Measurements from ENCODE around the gene ATP6V1G3. TPM values are rescaled to one million over a fixed set of nuclear protein-coding genes. Genes with fewer than 3 reads are reported as not detected.

ATP6V1G3 gene
- total and polyA plus RNA-seq, 2 of the 4 experiments (the other 2 are of a cell fraction) = not detected

- WGBS, 2 experiments (ENCODE audit: extremely low coverage in 2 of 2, insufficient read length in 1 of 2) = no CpG with 5 or more reads among the region's 1 CpG
- Histone ChIP-seq H2BK120ac (ENCODE audit: low read depth, low read length) (peak overlapping the region; percentile 99), H3K27ac (ENCODE audit: insufficient read depth, low read length) (peak overlapping the region; percentile 93), H2BK5ac (ENCODE audit: low read depth, low read length, poor library complexity, severe bottlenecking) (peak overlapping the region; percentile 100), H3K56ac (ENCODE audit: extremely low read depth, insufficient read depth, low read length) (peak overlapping the region; percentile 76; the same call in 1 of the 2 replicates), H4K8ac (ENCODE audit: low read depth in 2 of 2, low read length in 2 of 2) (peak overlapping the region; percentile 86 to 90), H2BK15ac (ENCODE audit: low read depth, low read length) (peak overlapping the region; percentile 95; the same call in 2 of the 3 replicates), H3K79me1 (ENCODE audit: low read depth in 1 of 2, low read length in 2 of 2) (no peaks in the 10 kb centered on the region; a peak in 2 of 4 replicates), H2AFZ (replicated peaks; ENCODE audit: low read length, poor library complexity) (peak overlapping the region; percentile 74), H3K36me3 (ENCODE audit: control insufficient read depth, insufficient read depth, low read length) (no peaks in the 10 kb centered on the region), H3K4ac (ENCODE audit: low read depth, low read length) (peak overlapping the region; percentile 90), H2AK5ac (ENCODE audit: low read depth, low read length) (peak overlapping the region; percentile 99), H3K18ac (ENCODE audit: low read depth, low read length) (peak overlapping the region; percentile 98), H3K4me3 (ENCODE audit: insufficient read depth, low read depth, low read length) (no peak overlapping the region), H3K9ac (ENCODE audit: low read depth, low read length) (peak overlapping the region; percentile 8; the same call in 1 of the 2 replicates), H2AK9ac (replicated peaks; ENCODE audit: low read depth, low read length, poor library complexity) (peak overlapping the region; percentile 89), H3K9me3 (ENCODE audit: control insufficient read depth, insufficient read depth, low read length) (no peaks in the 10 kb centered on the region), H3K27me3 (ENCODE audit: control insufficient read depth, insufficient read depth, low read length) (no peaks in the 10 kb centered on the region), H2BK20ac (ENCODE audit: low read depth, low read length) (peak overlapping the region; percentile 99), H3K4me1 (ENCODE audit: control insufficient read depth, insufficient read depth, low read length) (peaks cover 29% of the 10 kb centered on the region), H3K14ac (replicated peaks; ENCODE audit: low read depth, low read length) (peak overlapping the region; percentile 90), H3K4me2 (ENCODE audit: low read depth, low read length) (peak overlapping the region; percentile 82), H4K20me1 (ENCODE audit: insufficient read depth, low read length) (no peaks in the 10 kb centered on the region), H4K91ac (ENCODE audit: insufficient read depth, low read depth, low read length) (peak overlapping the region; percentile 98), H3K9me1 (ENCODE audit: insufficient read depth, low read length) (peaks cover 34% of the 10 kb centered on the region), H4K5ac (ENCODE audit: low read depth, low read length) (peak overlapping the region; percentile 97), H3K23ac (ENCODE audit: low read depth, low read length) (peak overlapping the region; percentile 87)
- intact Hi-C loops (cut with micrococcal nuclease) = no loop called here
- in situ Hi-C loops (cut with MboI; ENCODE audit: low sequenced_read_pairs) = no loop called here
- no TSS peak for BruUV-seq (replicated peaks)
- TF ChIP-seq MAFK (IDR thresholded peaks at IDR 0.05; ENCODE audit: low read depth, low read length) (no peak), RCOR1 (IDR thresholded peaks at IDR 0.05; ENCODE audit: insufficient replicate concordance, low read length) (peak; percentile 80), CEBPB (IDR thresholded peaks at IDR 0.05; ENCODE audit: low read depth, low read length) (peak; percentile 76)
- dilution Hi-C loops (cut with HindIII; ENCODE audit: low sequenced_read_pairs, unreplicated experiment) = no loop called here
- peak; percentile 61 for ATAC-seq (ENCODE audit: low read depth)
- peak; percentile 91 for DNase-seq
- CTCF ChIA-PET = no interaction called here
- POLR2A ChIA-PET (ENCODE audit: unreplicated experiment) = interaction anchor here (0.5 kb wide), 1 partner anchor 395 kb away, joined by 3 read pairs; no protein-coding TSS in a partner anchor
Observed at GRCh38 chr1:198492872-198493271, 47.6 kb downstream of the ATP6V1G3 start.

All from IMR-90 (cell line).